GM12801 (cell line): ENCODE results near the gene SORD.

Experiments used
- TF ChIP-seq, protein P1 (sequence below): IDR thresholded peaks from one replicate; pipeline ENCODE4 v1.5.1; 2011; ENCODE audit warnings: control low read depth; ENCODE audit not compliant: insufficient read length; ENCODE audit errors: extremely low read depth

Gene SORD

DNA sequence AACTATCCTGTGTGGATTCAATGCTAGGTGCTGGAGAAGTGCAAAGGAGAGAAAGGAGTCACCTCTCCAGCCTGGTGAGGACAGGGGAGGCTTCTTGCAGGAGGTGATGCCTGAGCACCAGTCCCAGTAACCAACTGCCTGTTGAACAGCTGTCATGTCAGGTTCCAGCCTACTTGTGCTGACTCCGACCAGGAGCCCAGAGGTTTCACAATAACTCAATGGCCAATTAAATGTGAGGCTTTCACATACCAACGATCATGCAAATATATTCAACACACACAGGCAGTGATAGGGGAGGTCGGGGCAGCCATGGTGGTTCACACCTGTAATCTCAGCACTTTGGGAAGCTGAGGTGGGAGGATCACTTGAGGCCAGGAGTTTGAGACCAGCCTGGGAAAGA is 7.7 kb downstream of the SORD start:
- TF ChIP-seq, protein P1, sequence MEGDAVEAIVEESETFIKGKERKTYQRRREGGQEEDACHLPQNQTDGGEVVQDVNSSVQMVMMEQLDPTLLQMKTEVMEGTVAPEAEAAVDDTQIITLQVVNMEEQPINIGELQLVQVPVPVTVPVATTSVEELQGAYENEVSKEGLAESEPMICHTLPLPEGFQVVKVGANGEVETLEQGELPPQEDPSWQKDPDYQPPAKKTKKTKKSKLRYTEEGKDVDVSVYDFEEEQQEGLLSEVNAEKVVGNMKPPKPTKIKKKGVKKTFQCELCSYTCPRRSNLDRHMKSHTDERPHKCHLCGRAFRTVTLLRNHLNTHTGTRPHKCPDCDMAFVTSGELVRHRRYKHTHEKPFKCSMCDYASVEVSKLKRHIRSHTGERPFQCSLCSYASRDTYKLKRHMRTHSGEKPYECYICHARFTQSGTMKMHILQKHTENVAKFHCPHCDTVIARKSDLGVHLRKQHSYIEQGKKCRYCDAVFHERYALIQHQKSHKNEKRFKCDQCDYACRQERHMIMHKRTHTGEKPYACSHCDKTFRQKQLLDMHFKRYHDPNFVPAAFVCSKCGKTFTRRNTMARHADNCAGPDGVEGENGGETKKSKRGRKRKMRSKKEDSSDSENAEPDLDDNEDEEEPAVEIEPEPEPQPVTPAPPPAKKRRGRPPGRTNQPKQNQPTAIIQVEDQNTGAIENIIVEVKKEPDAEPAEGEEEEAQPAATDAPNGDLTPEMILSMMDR, result no peak

GRCh38 chr15:45037936-45038335 is 14.9 kb downstream of the SORD start:
- TF ChIP-seq, protein P1, result no peak

DNA sequence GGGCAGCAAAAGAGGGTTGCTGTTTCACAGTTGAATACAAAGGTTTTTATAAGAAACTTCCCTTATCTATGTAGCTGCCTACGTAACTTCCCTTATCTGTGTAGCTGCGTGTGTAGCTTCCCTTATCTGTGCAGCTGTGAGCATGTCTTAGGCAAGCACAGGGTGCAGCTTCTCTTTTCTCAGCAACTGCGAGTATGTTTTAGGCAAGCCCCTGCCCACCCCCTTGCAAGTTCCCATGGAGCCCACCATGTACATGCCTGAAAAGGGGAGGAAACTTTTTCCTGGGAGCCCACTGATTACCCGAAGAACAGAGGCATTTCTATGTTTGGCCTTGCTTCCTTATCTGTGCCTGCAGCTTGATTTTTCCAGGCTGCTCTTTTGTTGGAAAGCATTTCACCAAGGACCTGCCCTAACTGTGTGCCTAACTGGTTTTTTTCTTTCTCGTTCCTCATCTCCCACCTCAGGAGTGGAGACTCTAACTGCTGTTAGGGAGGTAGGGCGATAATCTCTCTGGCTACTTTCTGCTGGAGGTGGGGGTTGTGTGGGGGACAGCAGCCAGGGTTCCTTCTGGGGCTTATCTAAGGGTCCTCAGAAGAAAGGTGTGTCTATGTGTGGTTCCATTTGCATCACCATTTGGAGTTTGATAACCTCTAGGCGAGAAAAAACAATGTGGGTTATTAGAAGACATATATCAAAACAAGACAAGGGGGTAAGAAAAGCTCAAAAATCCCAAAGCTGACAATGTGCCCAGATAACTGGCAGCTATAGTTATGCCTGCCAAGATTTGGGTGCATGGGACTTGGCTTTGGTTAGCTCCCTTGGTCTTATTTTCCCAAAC is 26.0 kb downstream of the SORD start:
- TF ChIP-seq, protein P1, result no peak

GRCh38 chr15:45050587-45050986 is 27.6 kb downstream of the SORD start:
- TF ChIP-seq, protein P1, result no peak

GRCh38 chr15:45064386-45064785 is 41.4 kb downstream of the SORD start:
- TF ChIP-seq, protein P1, result no peak

DNA sequence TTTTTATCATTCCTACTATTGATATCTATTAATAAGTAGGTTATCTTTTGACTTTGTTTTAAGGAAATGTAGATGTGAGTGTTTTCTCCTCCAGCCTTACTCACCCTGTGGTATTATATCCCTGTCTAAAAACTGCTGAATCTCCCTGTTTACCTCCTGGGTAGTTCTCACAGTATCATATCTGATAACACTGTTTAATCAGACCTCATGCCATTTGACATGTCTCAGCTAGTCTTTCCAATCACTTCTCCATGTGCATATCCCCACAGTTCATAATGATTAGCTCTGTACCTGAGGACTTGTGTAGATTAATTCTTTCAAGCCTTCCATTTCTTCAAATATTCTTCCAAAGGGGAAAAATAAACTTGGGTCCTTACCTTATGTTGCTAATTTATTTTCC is 60.2 kb downstream of the SORD start:
- TF ChIP-seq, protein P1, result no peak

GRCh38 chr15:45084163-45084562 is 61.2 kb downstream of the SORD start:
- TF ChIP-seq, protein P1, result no peak
